ENCODE data around the gene TNFRSF21.

- TF ChIP-seq POLR2A (IDR thresholded peaks at IDR 0.05) (no peak), POLR2AphosphoS5 (IDR thresholded peaks at IDR 0.05) (no peak), EP300 (IDR thresholded peaks at IDR 0.05; ENCODE audit: low read depth) (no peak)
- TF ChIP-seq, protein P1, sequence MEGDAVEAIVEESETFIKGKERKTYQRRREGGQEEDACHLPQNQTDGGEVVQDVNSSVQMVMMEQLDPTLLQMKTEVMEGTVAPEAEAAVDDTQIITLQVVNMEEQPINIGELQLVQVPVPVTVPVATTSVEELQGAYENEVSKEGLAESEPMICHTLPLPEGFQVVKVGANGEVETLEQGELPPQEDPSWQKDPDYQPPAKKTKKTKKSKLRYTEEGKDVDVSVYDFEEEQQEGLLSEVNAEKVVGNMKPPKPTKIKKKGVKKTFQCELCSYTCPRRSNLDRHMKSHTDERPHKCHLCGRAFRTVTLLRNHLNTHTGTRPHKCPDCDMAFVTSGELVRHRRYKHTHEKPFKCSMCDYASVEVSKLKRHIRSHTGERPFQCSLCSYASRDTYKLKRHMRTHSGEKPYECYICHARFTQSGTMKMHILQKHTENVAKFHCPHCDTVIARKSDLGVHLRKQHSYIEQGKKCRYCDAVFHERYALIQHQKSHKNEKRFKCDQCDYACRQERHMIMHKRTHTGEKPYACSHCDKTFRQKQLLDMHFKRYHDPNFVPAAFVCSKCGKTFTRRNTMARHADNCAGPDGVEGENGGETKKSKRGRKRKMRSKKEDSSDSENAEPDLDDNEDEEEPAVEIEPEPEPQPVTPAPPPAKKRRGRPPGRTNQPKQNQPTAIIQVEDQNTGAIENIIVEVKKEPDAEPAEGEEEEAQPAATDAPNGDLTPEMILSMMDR (IDR thresholded peaks at IDR 0.05), result no peak
These were observed 78.6 kb downstream of the TNFRSF21 start for GRCh38 chr6:47231151-47231550.
